HG02678 (cell line): Measurements from ENCODE around the gene DIP2C.
"Not testable (repeated sequence)": the region's sequence is repeated elsewhere in the genome, so short reads cannot be mapped to it uniquely, and the experiment has no call there.

ENCODE experiments used
- ATAC-seq: cut with Tn5 transposase; IDR thresholded peaks from one replicate; pipeline ENCODE4 v1.9.1; 2021; ENCODE audit warnings: mild to moderate bottlenecking, moderate library complexity; ENCODE audit not compliant: unreplicated experiment

Gene DIP2C

GRCh38 chr10:370449-370825, 319.0 kb downstream of the DIP2C start:
- ATAC-seq: no peak

- ATAC-seq: no peak
Observed at GRCh38 chr10:369684-370448, 319.6 kb downstream of the DIP2C start.

DNA sequence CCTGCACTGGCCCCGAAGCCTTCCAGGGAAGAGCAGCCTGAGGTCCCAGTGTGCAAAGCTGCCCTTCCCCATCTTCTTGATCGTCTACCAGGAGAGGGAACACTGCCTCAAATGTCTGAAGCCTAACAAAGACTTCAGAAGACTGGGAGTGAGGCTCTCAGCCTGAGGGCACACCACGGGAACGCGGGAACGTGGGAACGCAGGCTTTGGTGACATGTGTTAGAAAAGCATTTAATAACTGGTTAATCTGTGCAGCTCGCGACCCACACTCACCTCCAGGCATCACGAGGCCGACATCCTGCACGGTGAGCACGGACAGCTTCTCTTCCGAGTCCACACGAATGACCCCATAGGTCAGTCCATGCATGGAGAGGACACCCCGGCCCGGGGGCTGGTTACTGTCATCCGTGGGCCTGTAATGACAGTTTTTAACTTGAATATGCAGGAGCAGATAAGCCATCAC, 320.2 kb downstream of the DIP2C start:
- ATAC-seq: no peak

GRCh38 chr10:368579-369220, 320.8 kb downstream of the DIP2C start:
- no peak for ATAC-seq

GRCh38 chr10:368107-368506, 321.4 kb downstream of the DIP2C start:
- ATAC-seq: not testable (repeated sequence)

GRCh38 chr10:367636-368035, 321.8 kb downstream of the DIP2C start:
- ATAC-seq: no peak

- ATAC-seq: no peak
Observed at GRCh38 chr10:366186-366585, 323.3 kb downstream of the DIP2C start.

- no peak for ATAC-seq
Observed at GRCh38 chr10:364267-364775, 325.1 kb downstream of the DIP2C start.

- no peak for ATAC-seq
Observed at GRCh38 chr10:363152-363551, 326.3 kb downstream of the DIP2C start.

GRCh38 chr10:361203-362081, 328.0 kb downstream of the DIP2C start:
- ATAC-seq: no peak

- no peak for ATAC-seq
Observed at GRCh38 chr10:360653-361052, 328.8 kb downstream of the DIP2C start.

DNA sequence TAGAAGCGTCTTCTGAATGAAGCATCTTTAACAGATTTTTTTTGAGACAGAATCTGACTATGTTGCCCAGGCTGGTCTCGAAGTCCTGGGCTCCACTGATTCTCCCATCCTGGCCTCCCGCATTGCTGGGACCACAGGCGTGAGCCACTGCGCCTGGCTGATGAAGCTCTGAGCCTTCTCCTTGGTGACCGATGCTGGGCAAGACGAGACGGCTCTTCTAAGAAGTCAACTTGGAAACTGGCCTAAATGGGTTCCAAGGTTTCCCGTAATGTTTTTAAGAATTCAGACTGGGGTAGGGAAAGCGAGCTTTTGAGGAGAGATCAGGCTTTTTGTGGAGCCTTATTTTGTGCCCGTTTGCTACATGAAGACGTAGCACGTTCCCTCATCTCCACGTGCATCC, 329.7 kb downstream of the DIP2C start:
- ATAC-seq: no peak

DNA sequence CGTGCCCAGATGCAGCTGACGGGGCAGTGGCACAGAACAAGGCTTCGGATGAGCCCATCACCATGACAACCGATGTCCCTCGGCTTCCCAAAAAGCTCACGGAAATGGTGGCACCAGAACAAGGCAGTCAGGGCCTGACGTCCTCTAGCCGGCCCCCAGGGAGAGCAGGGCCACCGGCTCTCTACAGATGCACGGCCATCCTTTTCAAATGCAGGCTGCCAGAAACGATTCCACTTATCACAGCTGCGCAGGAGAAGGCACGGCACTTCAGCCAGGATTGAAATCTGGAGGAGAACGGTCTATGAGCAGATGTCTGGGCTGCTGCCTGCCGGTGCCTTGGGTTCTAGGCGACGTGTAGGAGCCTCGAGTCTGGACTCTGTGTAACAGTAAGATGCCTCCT, 330.4 kb downstream of the DIP2C start:
- ATAC-seq: no peak

DNA sequence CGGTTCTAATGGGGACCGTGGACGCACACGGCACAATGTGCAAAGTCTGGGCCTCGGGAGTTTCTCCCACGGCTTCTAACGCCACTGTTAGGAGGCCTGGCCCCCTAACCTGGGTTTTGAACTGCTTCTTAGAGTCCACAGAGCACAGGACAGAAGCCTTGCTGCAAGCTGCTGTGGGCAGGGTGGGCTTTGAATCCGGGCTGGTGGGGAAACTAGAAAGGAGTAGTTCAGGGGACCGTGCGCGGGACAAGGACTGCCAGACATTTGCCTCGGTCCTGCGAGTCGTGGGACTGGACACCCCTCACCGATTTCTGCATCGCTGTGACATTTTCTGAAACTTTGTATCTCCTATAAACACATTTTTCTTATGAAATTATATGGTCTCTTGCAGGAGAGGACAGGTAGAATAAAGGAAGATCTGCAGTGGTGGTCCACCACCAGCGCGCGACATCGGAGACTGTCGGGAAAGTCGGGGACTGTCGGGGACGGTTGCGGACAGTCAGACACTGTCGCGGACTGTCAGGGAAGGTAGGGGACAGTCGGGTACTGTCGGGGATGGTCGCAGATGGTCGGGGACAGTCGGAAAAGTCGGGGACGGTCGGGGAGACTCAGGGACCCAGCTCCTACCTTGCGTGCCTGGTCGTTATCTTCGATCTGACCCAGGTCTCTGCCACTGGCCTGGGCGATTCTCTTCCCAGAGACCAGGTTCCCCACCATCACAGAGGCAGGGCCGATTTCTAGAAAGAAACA, 332.1 kb downstream of the DIP2C start:
- no peak for ATAC-seq

DNA sequence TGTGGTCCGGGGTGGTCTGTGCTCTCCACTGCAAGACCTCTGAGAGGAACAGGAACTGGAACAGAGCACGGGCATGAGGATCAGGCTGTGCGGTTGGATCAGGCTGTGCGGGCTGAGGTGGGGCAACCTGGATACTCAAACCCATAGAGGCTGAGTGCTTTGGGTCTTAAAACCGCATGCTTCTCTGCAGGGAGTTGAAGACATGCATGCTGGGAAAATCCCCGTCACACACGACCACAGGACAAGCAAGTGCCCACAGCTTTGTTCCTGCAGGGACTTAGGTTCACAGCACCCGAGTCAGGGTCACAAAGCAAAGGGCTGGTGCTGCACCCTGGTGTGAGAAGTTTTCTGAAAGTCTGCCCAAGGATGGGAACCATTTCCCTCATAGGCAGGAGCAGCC, 333.0 kb downstream of the DIP2C start:
- no peak for ATAC-seq

DNA sequence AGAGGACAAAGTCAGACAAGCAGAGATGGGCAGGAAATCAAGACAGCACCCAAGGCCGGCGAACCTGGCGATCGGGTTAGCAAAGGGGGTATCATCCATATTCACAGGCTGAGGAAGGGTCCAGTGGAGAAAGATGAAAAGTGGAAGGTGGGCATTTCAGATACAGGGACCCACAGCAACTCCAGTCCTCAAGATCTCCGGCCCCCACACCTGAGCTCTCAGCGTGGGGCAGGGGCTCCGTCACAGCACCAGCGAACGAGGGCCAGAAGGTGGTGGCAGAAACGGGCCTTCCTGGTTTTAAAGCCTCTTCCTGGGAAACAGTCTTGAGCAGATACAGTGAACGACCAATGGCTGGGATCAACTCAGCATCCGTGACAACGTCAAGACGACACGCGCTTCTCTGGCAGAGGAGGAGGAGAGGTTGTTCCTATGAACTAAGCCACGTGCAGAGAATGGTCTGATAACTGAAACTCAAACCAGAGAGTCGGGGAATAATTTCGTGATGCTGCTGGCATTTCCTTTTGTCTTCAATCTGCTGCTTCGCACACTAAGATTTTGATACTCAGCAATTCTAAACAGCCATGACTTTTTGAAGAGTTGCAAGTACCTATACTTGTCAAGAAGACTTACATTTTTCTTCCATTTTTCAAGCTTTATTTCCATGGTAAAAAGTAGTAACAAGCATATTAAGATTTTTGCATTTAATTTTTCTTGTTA, 334.4 kb downstream of the DIP2C start:
- no peak for ATAC-seq

DNA sequence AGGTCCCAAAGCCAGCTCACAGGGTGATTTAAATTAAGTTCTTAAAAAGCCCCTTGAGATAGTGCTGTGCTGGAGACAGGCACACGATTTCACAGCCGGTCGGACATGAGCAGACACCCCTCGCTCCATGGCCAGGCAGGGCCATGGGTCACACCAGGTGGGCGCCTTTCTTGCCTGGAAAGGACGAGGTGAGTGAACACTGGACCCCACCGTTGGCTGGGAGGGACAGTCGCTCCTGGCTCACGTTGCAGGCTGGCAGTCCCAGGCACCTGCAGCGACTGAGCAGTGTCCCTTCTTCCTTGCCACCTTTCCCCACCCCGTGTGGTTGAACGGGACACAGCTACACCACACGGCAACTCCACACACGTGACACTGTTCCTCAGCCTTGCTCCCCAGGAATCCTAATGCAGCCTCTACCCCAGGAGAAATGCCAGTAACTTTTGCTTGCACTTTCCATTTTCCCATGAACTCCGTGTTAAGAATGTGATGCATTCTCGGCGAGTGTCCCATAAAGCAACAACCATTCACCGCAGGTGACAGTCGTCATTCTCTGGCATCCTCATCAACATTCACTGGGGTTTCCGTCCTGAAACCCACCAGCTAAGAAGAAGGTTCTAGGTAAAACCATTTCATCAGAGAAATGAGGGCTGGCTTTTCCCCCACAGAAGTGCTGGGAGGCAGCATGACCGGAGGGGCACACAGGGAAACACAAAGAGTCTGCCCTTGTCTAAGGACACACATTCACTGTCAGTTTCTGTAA, 336.8 kb downstream of the DIP2C start:
- no peak for ATAC-seq

- ATAC-seq: no peak
Observed at GRCh38 chr10:351770-352334, 337.6 kb downstream of the DIP2C start.

DNA sequence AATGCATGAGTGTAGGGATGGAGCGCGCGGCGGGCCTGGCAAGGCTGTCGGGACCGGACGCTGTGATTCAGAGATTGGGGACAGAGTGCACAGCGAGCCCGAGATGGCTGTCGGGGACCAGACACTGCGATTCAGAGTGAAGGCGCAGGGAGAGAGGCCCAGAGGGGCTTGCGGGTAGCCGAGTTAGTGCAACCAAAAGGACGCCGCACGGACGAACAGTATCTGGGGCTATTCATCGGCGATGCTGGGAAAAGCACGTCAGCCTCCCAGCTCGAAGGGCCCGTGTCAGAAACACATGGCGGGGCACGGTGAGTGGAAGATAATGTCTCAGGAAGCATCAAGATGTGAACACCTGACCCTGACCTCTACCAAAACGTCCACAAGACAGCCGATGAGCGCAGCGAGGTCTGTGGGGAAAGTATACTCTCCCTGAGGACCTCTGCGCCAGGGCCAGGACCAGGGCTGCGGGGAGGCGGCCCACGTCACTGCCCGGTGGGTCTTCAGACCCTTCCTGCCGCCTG, 338.4 kb downstream of the DIP2C start:
- ATAC-seq: no peak
